Loucy (cell line): ENCODE results near the gene TAF1B.

ENCODE experiments used
- CTCF ChIP-seq: fragments of 200-600 bp; sonication (generic); conservative IDR thresholded peaks from 2 replicates; pipeline ENCODE4 v1.5.1; 2014; ENCODE audit warnings: mild to moderate bottlenecking, antibody characterized with exemption, low read length
- EZH2phosphoT487 ChIP-seq: fragments of 200-600 bp; IDR thresholded peaks from 2 replicates; pipeline ENCODE4 v1.6.1; 2018; ENCODE audit warnings: antibody characterized with exemption, mild to moderate bottlenecking, moderate library complexity, borderline replicate concordance

- TF ChIP-seq CTCF (no peak), EZH2phosphoT487 (no peak)
Observed at GRCh38 chr2:9983401-9984216, 140.3 kb downstream of the TAF1B start.
